Measurements from ENCODE around the gene MRPL43. TPM values are rescaled to one million over a fixed set of nuclear protein-coding genes. Genes with fewer than 3 reads are reported as not detected.

Gene MRPL43
- total RNA-seq, 1 experiment from 2014 or later: 136 TPM

DNA sequence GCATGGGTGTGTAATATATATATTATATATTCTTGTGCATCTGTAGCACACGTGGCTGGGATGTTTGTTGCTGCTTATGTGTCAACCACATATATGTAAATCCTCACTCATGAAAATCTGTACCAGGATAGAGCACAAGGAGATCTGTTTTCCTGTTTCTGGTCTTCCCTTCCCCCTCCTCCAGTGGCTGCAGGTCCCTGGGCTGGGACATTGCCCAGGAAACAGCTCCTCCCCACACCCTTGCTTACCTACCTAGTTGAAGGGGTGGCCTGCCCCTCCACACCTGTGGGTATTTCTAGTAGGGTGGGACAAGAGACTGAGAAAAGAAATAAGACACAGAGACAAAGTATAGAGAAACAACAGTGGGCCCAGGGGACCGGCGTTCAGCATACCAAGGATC lies 46.0 kb upstream of the MRPL43 start:
- Histone ChIP-seq H3K9me3 (ENCODE audit: control insufficient read depth in 1 of 2, insufficient read depth in 1 of 2, low read depth in 1 of 2, low read length in 2 of 2) (no peaks in the 10 kb centered on the region), H4K20me1 (ENCODE audit: insufficient read depth) (no peaks in the 10 kb centered on the region), H3K27ac (ENCODE audit: low read depth, low read length) (peak overlapping the region; percentile 81), H3K36me3 (ENCODE audit: control insufficient read depth in 1 of 2, insufficient read depth in 2 of 2, low read length in 2 of 2) (peaks cover 22 to 37% of the 10 kb centered on the region in 2 experiments), H3K27me3 (ENCODE audit: insufficient read depth, low read length) (no peaks in the 10 kb centered on the region), H3K4me1 (ENCODE audit: control insufficient read depth in 1 of 2, insufficient read depth in 2 of 2, low read length in 2 of 2) (peaks cover 28 to 50% of the 10 kb centered on the region in 2 experiments), H3K9ac (ENCODE audit: low read length) (peak overlapping the region; percentile 87), H3K4me3 (replicated peaks in 1 of 2; ENCODE audit: low read depth in 1 of 2, low read length in 2 of 2) (peak overlapping the region; percentile 67 to 87), H2AFZ (ENCODE audit: low read depth, low read length, poor library complexity, severe bottlenecking) (no peak overlapping the region), H3K79me2 (ENCODE audit: insufficient read depth, low read length) (peaks cover 12% of the 10 kb centered on the region), H3K4me2 (ENCODE audit: low read length) (peak overlapping the region; percentile 96), H3K9me2 (ENCODE audit: insufficient read depth) (no peaks in the 10 kb centered on the region)
- intact Hi-C loops (cut with micrococcal nuclease): no loop called here
- CTCF ChIA-PET: interaction anchor here (0.8 to 5.8 kb wide), 5 partner anchors 9 to 109 kb away, joined by 4 to 71 read pairs (median 6); no protein-coding TSS in a partner anchor
- no peak for TF ChIP-seq EGR1 (IDR thresholded peaks at IDR 0.05; ENCODE audit: low read depth)
- no peak for ATAC-seq
- RAD21 ChIA-PET (ENCODE audit: low non-redundant PET in 1 of 2, low total read pairs in 2 of 2, uncharacterized antibody in 2 of 2, unreplicated experiment in 2 of 2): no interaction called here
- no TSS peak for BruUV-seq (replicated peaks)
- no peak for DNase-seq (ENCODE audit: low read depth, low spot score)
- POLR2A ChIA-PET: interaction anchor here (1.2 kb wide), 1 partner anchor 10 kb away, joined by 4 read pairs; no protein-coding TSS in a partner anchor

DNA sequence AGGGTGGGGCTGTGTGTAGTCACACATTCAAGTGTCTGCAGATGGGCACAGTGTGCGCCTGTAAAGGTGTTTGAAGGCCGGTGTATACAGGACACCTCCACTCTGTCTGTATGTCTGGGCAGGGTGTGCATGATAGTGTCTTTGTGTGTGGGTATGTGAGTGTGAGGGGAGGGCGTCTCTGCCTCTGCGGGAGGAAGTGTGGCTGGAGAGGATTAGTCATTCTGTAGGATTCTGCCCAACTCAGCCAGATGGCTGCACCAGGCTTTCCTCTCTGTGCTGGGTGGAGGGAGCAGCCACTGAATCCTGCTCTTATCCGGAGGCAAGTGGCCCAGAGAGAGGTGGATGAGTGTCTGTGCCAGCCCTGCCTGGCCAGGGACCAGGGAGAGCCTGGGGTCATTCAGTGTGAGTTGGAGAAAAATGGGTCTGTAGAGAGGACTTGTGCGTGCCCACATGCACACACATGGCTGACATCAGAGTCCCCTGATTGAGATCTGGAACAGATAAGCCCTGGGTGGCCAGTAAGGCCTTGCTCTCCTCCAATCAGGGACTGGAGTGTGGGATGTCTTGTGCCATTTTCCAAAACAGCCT lies 45.4 kb upstream of the MRPL43 start:
- ChIA-PET CTCF (interaction anchor here (0.8 to 5.8 kb wide), 6 partner anchors 9 to 109 kb away, joined by 4 to 71 read pairs (median 25); no protein-coding TSS in a partner anchor), RAD21 (ENCODE audit: low non-redundant PET in 1 of 2, low total read pairs in 2 of 2, uncharacterized antibody in 2 of 2, unreplicated experiment in 2 of 2) (no interaction called here), POLR2A (interaction anchor here (0.6 to 2.0 kb wide), 6 partner anchors 10 to 660 kb away, joined by 3 to 8 read pairs (median 4); no protein-coding TSS in a partner anchor)
- Histone ChIP-seq H2AFZ (ENCODE audit: low read depth, low read length, poor library complexity, severe bottlenecking) (no peak overlapping the region), H3K4me3 (replicated peaks in 1 of 2; ENCODE audit: low read depth in 1 of 2, low read length in 2 of 2) (peak overlapping the region; percentile 67 to 87), H3K27me3 (ENCODE audit: insufficient read depth, low read length) (no peaks in the 10 kb centered on the region), H3K9ac (ENCODE audit: low read length) (peak overlapping the region; percentile 87), H3K36me3 (ENCODE audit: control insufficient read depth in 1 of 2, insufficient read depth in 2 of 2, low read length in 2 of 2) (peaks cover 22 to 32% of the 10 kb centered on the region in 2 experiments), H3K79me2 (ENCODE audit: insufficient read depth, low read length) (peaks cover 12% of the 10 kb centered on the region), H3K4me1 (ENCODE audit: control insufficient read depth in 1 of 2, insufficient read depth in 2 of 2, low read length in 2 of 2) (peaks cover 28 to 50% of the 10 kb centered on the region in 2 experiments), H3K9me3 (ENCODE audit: control insufficient read depth in 1 of 2, insufficient read depth in 1 of 2, low read depth in 1 of 2, low read length in 2 of 2) (no peaks in the 10 kb centered on the region), H3K4me2 (ENCODE audit: low read length) (peak overlapping the region; percentile 96), H3K27ac (ENCODE audit: low read depth, low read length) (peak overlapping the region; percentile 81), H4K20me1 (ENCODE audit: insufficient read depth) (no peaks in the 10 kb centered on the region), H3K9me2 (ENCODE audit: insufficient read depth) (no peaks in the 10 kb centered on the region)
- ATAC-seq (peak; percentile 52), DNase-seq (ENCODE audit: low read depth, low spot score) (peak; percentile 60)
- TF ChIP-seq CEBPB (IDR thresholded peaks at IDR 0.05; ENCODE audit: low read depth) (no peak), YY1 (IDR thresholded peaks at IDR 0.05; ENCODE audit: extremely low read depth, insufficient replicate concordance, low read depth, low read length) (no peak), SP1 (IDR thresholded peaks at IDR 0.05; ENCODE audit: low read depth) (no peak), RAD21 (IDR thresholded peaks at IDR 0.05; ENCODE audit: low read depth) (no peak), ZNF274 (IDR thresholded peaks at IDR 0.05; ENCODE audit: low read depth, low read length) (no peak), JUND (IDR thresholded peaks at IDR 0.05) (no peak), POLR2AphosphoS5 (IDR thresholded peaks at IDR 0.05; ENCODE audit: low read depth, low read length) (peak; percentile 83)
- TF ChIP-seq, protein P1, sequence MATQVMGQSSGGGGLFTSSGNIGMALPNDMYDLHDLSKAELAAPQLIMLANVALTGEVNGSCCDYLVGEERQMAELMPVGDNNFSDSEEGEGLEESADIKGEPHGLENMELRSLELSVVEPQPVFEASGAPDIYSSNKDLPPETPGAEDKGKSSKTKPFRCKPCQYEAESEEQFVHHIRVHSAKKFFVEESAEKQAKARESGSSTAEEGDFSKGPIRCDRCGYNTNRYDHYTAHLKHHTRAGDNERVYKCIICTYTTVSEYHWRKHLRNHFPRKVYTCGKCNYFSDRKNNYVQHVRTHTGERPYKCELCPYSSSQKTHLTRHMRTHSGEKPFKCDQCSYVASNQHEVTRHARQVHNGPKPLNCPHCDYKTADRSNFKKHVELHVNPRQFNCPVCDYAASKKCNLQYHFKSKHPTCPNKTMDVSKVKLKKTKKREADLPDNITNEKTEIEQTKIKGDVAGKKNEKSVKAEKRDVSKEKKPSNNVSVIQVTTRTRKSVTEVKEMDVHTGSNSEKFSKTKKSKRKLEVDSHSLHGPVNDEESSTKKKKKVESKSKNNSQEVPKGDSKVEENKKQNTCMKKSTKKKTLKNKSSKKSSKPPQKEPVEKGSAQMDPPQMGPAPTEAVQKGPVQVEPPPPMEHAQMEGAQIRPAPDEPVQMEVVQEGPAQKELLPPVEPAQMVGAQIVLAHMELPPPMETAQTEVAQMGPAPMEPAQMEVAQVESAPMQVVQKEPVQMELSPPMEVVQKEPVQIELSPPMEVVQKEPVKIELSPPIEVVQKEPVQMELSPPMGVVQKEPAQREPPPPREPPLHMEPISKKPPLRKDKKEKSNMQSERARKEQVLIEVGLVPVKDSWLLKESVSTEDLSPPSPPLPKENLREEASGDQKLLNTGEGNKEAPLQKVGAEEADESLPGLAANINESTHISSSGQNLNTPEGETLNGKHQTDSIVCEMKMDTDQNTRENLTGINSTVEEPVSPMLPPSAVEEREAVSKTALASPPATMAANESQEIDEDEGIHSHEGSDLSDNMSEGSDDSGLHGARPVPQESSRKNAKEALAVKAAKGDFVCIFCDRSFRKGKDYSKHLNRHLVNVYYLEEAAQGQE (IDR thresholded peaks at IDR 0.05; ENCODE audit: low read depth): no peak
- TF ChIP-seq, protein P2, sequence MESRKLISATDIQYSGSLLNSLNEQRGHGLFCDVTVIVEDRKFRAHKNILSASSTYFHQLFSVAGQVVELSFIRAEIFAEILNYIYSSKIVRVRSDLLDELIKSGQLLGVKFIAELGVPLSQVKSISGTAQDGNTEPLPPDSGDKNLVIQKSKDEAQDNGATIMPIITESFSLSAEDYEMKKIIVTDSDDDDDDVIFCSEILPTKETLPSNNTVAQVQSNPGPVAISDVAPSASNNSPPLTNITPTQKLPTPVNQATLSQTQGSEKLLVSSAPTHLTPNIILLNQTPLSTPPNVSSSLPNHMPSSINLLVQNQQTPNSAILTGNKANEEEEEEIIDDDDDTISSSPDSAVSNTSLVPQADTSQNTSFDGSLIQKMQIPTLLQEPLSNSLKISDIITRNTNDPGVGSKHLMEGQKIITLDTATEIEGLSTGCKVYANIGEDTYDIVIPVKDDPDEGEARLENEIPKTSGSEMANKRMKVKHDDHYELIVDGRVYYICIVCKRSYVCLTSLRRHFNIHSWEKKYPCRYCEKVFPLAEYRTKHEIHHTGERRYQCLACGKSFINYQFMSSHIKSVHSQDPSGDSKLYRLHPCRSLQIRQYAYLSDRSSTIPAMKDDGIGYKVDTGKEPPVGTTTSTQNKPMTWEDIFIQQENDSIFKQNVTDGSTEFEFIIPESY (IDR thresholded peaks at IDR 0.05; ENCODE audit: extremely low read depth, insufficient replicate concordance, low read length): peak; percentile 58
- TF ChIP-seq, protein P3, sequence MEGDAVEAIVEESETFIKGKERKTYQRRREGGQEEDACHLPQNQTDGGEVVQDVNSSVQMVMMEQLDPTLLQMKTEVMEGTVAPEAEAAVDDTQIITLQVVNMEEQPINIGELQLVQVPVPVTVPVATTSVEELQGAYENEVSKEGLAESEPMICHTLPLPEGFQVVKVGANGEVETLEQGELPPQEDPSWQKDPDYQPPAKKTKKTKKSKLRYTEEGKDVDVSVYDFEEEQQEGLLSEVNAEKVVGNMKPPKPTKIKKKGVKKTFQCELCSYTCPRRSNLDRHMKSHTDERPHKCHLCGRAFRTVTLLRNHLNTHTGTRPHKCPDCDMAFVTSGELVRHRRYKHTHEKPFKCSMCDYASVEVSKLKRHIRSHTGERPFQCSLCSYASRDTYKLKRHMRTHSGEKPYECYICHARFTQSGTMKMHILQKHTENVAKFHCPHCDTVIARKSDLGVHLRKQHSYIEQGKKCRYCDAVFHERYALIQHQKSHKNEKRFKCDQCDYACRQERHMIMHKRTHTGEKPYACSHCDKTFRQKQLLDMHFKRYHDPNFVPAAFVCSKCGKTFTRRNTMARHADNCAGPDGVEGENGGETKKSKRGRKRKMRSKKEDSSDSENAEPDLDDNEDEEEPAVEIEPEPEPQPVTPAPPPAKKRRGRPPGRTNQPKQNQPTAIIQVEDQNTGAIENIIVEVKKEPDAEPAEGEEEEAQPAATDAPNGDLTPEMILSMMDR (IDR thresholded peaks at IDR 0.05 in 2 of 3, conservative IDR thresholded peaks at IDR 0.05 in 1 of 3; ENCODE audit: borderline replicate concordance in 1 of 3, insufficient read depth in 1 of 3, low read depth in 2 of 3, low read length in 2 of 3): no peak
- BruUV-seq (replicated peaks): no TSS peak
- intact Hi-C loops (cut with micrococcal nuclease): no loop called here

All from HCT116 (cell line).